T-helper 1 cell (primary cell): ENCODE measurements around the gene CFLAR.
"Not testable (repeated sequence)": the region's sequence is repeated elsewhere in the genome, so short reads cannot be mapped to it uniquely, and the experiment has no call there.

Experiments used
- DNase-seq, 5 donors: peaks; one replicate each; pipeline ENCODE4 v3.0.0-alpha.2; 2012 to 2020

The CFLAR gene

DNA sequence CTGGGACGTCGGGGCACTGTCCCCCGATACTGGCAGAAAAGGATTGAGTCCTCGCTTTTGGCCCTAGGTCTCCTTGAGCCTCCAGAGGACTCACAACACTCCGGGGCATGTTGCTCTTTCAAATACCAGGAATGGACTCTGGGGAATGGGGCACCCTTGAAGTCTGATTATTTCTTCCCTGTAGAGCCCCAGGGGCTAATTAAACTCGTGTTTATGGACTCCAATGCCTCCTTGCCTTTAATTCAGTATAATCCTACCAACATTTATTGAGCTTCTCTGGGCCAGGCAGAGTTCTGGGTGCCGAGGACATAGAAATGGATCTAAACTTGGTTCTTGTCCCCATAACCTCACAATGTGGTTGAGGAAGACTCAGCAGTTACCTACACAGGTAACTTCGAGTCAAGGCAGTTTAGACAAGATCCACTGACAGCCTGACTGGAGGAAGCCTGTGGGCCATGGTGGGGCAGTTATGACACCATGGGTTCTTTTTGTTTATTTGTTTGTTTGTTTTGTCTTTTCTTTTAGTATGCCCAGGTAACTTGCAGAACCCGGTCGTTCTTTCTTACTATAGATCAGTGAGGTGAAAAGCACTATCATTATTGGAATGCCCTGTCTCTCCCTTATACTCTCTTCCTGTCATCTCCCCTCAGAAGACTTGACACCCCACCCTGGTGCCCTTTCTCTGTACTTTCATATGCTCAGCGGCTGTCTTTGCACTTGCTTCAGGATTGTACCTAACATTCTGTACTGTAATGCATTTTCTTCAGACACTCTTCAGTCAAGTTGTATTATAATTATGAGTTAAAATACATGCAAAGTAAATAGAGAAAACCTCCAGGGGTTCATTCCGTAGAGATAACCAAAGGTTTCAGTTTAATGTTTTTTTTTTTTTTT is 3.2 kb downstream of the CFLAR start:
- DNase-seq: peak in 1 of 5 donors; percentile 50

DNA sequence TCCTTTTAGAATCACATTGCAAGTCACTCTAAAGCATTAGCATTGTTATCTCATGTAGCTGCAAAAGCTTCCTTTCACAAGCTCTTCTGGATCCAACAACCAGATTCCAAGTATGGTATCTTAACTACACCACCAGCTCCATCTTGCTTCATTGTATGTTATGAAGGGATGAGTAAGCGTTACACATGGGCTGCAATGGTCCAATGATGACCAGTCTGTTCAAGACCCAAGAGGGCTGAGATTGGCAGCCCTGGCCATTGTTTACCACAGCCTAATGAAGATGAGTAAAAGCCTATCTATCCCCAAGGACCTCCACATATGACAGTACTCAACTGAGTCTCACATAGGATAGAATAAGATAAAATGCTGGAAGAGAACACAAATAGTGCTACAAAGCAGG is 6.3 kb downstream of the CFLAR start:
- DNase-seq: peak in 1 of 5 donors; percentile 36

DNA sequence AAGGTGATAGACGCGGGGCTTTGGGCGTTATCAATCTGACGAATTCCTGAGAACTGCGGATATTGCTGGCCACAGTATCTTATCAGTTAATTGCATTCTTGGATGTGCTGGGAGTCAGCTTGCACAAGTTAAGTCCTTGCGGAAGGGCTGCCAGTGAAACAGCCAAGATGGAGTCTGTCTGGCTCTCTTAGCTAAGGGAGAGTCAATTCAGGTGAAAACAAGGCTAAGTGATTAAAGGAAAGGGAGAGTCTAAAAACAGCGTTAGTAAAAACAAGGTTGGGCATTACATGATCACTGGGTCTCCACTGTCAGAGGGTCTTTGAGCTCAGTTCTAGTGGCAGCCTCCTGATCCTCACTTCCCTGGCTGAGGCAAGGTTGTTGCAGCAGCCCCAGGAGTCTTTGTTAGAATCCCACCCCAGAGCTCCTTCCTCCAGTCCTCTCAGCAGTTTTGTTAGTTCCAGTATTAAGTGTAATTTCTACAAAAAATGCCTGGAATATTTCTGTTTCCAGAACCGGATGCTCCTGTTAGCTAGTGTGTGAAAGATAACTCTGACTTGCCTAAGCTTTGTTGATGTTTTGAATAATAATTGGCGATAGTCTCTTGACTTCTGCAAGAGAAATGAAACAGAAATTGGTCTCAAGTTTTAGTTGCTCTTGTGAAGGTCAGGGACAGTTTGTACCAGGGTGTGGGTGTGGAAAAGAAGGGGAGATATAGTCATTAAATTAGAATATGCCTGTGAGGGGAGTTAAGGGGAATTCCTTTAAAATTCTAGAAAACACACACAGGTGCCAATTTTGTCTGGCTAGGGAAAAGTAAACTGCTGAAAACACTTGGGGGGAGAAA is 10.6 kb downstream of the CFLAR start:
- DNase-seq: peak in 1 of 5 donors; percentile 40

DNA sequence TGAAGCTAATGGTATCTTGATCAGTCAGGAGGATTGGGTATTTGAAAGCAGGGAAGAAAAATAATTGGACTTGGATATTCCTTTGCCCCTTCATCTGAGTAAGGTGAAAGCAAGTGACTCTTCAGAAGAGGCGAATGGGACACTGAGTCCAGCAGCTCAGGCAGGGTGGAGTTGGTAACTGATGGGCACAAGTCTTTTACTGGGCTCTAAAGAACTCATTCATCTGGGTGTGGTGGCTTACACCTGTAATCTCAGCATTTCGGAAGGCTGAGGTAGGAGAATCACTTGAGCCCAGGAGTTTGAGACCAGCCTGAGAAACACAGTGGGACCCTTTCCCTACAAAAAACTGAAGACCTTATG is 11.2 kb downstream of the CFLAR start:
- DNase-seq: peak in 1 of 5 donors; percentile 38

DNA sequence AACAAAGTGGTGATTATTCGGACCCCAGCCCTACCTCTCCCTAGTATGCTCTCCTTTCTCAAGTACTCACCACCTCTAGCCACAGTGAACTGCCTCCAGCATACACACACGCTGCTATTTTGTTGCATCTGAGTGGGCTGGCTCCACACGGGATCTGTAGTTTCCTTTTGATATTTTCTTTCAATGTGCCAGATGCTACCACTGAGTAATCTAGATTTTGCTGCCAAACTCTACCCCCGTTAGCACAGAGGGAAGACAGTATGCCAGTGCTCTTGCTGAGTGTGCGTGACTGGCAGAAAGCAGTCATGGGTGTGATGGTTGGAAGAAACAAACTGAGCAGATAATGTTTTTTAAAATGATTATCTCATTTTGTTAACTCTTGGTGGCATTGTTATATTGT is 11.6 kb downstream of the CFLAR start:
- DNase-seq: peak in 1 of 5 donors; percentile 69

DNA sequence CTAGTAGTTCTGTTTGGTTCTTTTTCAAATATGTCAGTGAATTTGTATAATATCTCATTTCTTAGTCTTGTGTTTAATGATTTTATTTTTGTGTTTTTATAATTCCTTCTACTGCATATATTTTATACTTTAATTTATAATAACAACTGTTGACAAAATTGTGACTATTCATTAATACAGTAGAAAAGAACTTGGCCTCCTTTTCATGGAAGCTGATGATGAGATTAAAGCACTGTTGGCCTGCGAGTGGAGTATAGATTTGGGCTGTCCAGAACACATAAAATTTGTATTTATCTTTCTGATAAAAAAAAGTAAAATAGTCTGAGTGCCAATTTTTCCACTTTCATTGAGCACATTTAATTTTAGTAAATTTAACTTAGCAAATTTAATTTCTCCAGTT is 12.1 kb downstream of the CFLAR start:
- no peak for DNase-seq

DNA sequence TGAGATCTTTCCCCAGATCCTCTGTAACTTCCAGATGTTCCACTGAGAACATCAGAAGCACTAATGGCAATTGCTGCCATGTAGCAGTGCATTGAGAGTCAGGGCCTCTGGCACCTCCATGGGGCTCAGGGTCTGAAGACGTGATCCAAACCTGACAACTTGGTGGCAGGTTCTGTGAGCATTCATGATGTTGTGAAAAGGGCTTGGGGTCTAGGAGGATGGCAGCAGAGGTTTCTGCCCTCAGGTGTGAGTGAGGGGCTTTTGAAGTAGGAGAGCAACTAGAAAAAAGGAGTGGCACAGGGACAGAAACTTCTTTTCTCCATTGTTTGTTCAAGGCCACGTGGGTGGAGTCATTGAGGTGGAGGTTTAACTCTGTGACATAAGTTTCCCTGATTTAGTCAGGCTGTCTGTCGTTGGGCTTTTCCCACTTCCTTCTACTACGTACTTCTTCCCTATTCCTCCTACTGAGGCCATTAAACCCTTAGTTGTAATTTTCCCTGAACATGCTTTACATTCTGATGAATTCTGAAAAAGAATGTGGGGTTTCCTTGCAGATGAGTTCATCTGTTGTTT is 13.1 kb downstream of the CFLAR start:
- peak in 1 of 5 donors; percentile 68 for DNase-seq

DNA sequence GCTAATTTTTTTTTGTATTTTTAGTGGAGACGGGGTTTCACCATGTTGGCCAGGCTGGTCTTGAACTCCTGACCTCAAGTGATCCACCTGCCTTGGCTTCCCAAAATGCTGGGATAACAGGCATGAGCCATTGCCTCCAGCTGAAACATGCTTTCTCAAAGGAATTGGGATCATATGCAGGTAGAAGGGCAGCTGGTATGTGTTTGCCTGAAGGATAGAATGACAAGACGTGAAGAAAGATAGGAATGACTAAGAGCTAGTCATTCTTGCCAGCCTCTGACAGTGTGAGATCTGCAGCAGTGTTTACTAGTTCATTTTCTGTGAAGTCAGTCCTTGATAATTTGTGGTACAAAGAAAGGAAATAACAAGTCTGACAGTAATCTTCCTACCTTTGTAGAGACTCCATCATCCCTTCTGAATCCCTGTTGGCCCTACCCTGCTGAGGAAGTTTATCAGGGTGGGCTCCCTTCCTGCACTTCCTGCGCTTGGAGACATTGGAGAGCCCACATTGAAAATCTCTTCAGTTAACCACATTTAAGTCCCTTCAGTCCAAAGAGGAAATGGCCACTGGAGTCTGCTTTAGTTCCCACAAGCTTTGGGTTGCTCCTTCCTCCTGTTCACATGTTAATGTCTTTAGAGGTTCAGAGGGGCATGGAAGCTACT is 14.7 kb downstream of the CFLAR start:
- peak in 2 of 5 donors; percentile 30 to 83 for DNase-seq

DNA sequence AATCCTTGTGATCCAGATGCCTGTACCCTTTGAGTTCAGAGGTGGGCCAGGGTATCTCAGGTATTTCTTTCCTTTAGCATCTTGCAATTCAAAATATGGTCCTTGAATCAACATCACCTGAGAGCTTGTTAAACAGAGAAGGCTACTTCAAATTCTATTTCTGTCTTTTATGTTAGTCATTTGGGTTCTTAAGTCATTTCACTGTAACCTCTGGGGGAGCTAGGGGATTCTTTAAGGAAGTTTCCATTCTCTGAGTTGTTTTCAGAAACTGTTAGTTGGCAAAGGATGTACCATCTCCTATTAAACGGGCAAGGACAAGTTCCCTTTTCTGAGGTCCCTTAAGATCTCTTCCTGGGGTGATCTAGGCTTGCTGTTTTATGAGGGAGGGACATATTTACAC is 16.6 kb downstream of the CFLAR start:
- DNase-seq: peak in 1 of 5 donors; percentile 62

DNA sequence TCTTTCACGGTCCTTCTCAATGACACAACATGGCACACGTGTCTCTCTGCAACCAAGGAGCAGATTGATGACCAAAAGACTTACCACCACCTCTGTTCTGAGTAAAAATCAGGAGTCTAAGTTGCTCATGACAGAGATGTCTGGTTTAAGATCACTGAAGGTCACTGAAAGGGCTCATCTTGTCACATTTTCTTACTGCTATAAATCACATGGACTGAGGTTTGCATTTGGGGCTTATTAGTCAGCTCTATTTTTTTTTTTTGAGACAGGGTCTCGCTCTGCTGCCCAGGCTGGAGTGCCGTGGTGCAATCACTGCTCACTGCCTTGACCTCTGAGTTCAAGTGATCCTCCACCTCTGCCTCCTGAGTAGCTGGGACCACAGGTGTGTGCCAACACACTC is 19.4 kb downstream of the CFLAR start:
- no peak for DNase-seq

DNA sequence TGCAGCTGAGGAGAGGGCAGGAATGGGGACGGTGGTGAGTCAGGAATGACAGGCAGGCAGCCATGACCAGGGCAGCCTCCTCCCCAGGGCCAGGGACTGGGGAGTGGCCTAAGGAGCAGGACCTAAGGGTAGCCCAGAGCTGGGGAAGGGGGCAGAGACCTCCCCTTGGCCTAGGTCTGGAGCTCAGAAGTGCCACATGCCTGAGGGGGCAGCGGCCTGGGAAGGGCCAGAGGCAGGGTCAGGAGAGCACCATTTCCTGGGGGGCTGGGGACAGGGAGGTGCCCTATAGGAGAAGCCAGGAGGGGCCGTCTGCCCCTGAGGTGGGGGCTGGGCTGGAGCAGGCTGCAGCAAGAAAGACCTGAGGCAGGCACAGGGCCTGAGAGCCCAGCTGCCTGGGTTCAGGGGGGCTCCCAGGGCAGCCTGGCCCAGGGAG is 20.9 kb downstream of the CFLAR start:
- no peak for DNase-seq

DNA sequence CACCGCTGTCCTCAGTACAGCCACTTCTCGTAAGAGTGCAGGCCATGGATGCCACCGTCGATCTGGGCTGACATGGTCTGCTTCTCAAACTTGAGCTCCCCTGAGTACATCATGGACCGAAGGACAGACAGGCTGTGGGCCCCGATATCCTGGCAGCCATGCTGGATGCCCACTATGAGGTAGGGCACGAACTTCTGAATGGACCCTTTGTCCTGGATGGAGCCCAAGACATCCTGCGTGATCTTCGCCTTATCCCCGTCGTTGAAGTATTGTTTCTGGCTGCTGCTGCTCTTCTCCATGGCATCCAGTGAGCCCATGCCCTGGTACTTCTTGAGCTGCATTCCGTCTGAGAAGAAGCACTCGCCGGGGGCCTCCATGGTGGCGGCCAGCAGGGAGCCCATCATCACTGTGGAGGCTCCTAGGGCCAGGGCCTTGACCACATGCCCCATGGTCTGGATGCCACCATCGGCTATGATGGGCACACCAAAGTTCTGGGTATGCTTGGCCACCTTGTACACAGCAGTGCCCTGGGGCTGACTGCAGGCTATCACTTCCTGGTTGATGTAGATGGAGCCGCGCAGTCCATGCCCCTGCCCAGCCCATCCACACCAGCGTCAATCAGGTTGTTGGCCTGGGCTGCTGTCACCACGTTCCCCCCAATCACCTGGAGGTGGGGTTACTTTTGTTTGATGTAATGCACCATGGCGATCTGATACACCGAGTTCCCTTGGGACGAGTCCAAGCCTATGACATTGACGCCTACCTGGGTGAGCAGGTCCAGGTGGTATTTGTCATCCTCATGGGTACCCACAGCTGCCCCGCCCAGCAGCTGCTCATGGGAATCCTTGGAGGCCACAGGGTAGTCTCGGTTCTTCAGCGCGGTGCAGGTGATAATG is 21.8 kb downstream of the CFLAR start:
- no peak for DNase-seq

DNA sequence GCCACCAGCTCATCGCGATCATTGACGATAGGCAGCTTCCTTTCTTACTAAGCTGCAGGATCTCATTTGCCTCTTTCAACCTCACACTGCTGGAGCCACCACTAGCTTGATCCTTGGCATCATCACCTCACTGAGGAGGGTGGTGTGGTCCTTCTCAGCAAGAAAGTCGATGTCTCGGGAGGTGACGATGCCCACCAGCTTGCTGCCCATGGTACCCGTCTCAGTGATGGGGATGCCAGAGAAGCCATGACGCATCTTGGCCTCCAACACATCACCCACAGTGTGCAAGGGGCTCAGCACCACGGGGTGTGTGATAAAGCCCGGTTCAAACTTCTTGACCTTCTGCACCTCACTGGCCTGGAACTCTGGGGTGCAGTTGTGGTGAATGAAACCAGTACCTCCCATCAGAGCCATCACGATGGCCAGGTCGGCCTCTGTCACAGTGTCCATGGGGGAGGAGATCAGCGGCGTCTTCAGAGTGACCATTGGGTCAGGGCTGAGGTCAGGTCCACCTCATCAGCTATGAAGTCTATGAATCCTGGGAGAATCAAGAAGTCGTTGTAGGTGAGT is 22.5 kb downstream of the CFLAR start:
- DNase-seq: no peak

DNA sequence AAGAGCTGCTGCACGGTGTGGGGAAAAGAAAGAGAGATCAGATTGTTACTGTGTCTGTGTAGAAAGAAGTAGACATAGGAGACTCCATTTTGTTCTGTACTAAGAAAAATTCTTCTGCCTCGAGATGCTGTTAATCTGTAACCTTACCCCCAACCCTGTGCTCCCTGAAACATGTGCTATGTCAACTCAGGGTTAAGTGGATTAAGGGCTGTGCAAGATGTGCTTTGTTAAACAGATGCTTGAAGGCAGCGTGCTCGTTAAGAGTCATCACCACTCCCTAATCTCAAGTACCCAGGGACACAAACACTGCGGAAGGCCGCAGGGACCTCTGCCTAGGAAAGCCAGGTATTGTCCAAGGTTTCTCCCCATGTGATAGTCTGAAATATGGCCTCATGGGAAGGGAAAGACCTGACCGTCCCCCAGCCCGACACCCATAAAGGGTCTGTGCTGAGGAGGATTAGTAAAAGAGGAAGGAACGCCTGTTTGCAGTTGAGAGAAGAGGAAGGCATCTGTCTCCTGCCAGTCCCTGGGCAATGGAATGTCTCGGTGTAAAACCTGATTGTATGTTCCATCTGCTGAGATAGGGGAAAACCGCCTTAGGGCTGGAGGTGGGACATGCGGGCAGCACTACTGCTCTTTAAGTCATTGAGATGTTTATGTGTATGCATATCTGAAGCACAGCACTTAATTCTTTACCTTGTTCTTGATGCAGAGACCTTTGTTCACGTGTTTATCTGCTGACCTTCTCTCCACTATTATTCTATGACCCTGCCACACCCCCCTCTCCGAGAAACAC is 23.2 kb downstream of the CFLAR start:
- DNase-seq: not testable (repeated sequence)

DNA sequence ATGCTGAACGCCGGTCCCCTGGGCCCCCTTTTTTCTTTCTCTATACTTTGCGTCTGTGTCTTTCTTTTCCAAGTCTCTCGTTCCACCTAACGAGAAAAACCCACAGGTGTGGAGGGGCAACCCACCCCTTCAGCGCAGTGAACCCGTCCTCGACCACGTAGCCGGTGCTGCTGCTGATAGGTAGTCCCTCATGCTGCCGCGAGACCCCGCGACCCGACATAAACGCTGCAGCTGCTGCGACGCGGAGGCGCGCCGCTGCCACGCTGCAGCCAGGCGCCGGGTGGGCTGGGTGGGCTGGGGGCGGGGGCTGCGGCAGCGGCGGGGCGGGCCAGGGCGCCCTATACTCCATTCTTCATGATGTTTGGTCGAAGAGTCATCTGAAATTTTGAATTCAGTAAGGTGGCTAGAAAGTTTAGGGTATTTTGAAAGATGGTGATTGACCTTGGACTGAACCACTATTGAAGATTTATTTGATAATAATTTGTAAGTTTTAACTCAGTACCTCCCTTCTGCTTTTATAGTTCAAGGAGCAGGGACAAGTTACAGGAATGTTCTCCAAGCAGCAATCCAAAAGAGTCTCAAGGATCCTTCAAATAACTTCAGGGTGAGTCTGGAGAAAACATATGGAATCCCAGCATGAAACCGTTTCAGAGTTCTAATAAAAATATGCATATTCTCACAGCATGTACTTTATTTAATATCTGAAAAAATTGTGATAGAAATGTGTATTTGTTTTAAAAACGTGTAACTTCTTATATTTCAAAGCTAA is 24.1 kb downstream of the CFLAR start:
- no peak for DNase-seq

DNA sequence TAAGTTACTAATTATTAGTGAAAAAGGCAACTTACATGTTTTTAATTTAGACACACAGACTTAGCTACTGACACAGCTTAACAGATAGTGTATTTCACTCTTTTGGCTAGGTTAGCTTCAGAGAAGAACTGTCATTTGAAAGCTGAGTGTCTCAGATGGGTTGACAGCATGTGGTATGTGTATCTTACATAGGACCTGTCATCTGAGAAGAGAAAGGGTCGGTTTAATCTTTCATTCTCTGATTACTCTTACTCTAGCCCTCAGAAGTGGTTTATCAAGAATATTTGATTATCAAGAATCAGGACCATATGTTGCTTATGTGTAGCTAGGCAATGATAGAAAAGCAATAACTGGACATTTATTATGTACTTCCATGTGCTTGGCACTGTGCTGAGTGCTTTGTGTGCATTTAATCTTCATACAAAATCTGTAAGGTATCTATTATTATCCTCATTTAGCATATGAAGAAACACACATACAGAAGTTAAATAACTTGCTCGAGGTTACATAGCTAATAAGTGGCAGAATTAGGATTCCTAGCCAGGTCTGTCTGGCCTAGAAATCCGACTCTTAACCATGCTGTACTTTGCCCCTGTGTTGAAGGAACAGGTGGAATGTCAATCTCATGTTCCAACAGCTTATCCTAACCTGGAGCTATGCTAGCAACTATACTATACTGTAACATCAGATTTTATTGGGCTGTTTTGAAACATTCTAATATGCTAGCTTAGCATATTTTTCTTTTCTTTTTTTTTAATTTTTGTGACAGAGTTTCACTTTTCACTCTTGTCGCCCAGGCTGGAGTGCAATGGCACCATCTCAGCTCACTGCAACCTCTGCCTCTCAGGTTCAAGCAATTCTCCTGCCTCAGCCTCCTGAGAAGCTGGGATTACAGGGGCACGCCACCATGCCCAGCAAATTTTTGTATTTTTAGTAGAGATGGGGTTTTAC is 28.4 kb downstream of the CFLAR start:
- DNase-seq: no peak

DNA sequence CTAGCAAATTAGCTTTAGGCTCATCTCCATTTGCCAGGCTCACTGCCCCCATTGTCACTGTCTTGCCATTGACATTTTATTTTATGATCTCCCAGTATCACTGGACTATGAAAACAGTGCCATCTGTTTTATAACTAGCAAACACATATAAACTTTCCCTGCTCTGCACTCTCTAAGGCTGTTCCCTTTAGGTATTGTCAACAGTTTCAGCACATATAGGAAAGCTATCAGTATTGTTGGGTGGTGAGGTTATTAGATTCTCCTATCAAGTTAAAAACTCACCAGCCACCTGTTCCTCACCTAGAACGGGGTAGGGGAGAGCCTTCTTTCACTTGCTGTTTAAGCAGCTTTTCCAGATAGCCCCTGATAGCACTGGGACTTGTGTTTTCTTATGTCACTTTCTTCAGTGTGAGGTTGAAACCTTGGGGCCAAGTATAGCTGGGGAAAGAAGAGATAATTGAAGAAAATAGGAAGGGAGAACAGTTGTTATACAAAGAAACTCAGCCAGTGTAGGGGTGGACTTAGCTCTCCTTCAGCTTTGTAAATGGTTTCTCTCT is 32.5 kb downstream of the CFLAR start:
- DNase-seq: no peak
